GM18951 (cell line): ENCODE data around the gene TTF1.
"Not testable (repeated sequence)": the region's sequence is repeated elsewhere in the genome, so short reads cannot be mapped to it uniquely, and the experiment has no call there.

Experiments
- POLR2A ChIP-seq: IDR thresholded peaks from 4 replicates; pipeline ENCODE4 v1.6.1; 2011; ENCODE audit warnings: mild to moderate bottlenecking; ENCODE audit not compliant: insufficient read length, insufficient read depth; ENCODE audit errors: extremely low read depth
- in situ Hi-C: fragments of 300-500 bp; cut with MboI; formaldehyde crosslinking; loops from one replicate; pipeline ENCODE4 v1.12.0; 2022; ENCODE audit warnings: low sequenced_read_pairs, mixed read lengths, inconsistent platforms; ENCODE audit not compliant: unreplicated experiment

TTF1 gene

DNA sequence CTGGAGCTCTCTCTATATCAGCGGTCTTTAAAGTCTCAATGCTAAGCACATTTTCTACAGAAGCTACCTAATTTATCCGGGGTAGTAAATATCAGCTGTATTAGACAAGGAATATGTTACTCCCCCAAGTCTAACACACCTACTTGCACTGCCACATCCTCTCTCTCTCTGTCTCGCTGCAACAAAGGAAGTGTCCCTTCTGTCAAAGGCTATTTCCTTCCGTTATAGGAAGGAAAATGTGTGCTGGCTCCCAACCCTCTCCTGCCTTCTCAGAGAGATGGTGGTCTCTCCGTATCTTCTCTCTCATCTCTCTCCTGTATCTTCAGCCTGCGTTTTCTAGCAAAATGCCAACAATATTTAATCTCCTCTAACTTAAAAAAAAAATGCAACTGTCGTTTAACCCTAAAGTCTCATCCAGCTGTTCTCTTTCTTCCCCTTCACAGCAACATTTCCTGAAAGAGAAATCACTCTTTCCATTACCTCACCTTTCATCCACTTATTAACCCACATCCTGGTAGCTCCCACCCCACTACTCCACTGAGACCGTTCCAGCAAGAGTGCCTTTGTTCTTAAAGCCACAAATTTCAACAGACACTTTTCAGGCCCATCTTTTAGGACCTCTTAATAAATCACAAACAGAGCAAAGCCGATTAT lies 2.3 kb downstream of the TTF1 start:
- TF ChIP-seq POLR2A = no peak
- in situ Hi-C loops = no loop called here

DNA sequence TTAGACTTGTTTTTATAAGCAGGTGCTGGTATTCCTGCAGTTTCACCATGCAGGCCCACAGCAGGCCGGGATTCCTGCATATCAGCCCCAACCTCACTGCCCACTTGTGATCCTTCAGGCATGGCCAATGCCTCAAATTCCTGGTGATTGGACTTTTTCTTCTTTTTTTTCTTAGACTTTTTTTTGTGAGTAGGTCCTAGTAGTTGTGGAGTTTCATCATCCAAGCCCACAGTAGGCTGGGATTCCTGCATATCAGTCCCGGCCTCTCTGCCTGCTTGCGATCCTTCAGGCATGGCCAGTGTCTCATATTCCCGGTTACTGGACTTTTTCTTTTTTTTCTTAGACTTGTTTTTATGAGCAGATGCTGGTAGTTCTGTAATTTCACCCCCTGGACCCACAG lies 4.8 kb downstream of the TTF1 start:
- in situ Hi-C loops = no loop called here
- no peak for TF ChIP-seq POLR2A

DNA sequence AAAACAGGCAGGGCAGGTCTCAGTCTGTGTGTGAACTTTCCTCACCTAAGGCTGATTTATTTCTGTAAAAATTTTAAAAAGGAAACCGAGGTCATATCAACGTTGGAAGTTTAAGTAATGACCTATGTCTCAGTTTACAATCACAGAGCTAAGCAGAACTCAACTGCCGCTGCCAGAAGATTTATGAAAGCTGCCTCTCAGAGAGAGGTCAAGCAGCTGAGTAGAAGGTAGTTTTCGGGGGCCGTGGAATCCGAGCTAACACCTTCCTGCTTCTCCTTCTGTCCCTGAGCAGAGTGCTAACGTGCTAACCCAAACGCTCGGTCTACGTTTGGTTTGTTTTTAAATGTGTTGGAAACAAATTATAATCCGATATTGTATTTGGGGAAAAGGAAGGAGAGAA lies 11.1 kb downstream of the TTF1 start:
- no peak for TF ChIP-seq POLR2A
- in situ Hi-C loops = no loop called here

DNA sequence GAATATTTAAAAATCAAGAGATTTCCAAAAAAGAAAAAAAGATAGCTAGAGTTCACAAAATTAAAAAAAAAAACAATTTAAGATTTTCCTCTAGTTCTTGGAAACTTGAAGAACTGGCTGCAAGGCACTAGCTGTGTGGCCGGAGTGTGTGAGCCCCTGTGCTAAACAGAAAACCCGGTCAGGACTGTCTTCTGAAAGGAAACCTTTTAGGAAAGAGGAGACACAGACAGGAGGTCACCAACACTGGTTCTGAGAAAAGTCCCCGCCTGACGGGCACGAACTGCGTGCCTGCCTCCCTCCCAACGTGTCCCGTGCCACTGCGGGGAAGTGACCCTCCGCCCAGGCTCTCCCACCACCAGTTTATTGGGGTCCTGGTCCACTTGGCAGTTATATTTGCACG lies 15.2 kb downstream of the TTF1 start:
- in situ Hi-C loops = no loop called here
- TF ChIP-seq POLR2A = no peak

DNA sequence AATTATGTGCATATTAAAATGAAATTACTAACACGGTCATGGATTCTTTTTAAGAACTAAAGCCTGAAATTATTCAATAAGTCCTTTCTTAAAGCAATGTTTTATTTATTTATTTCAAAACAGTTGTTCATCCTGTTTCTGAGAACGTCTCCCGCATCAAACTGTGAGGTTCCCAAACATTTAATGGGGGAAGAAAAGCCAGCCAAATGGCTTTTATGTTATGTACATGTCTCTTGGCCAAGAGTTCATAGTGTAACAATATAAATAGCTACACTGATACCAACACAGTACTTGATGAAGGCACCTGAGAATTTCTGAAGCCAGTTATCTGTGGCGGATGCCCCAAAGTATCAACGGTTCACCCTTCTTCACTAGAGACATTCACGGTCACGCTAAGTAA lies 15.7 kb downstream of the TTF1 start:
- TF ChIP-seq POLR2A = no peak
- in situ Hi-C loops = no loop called here

DNA sequence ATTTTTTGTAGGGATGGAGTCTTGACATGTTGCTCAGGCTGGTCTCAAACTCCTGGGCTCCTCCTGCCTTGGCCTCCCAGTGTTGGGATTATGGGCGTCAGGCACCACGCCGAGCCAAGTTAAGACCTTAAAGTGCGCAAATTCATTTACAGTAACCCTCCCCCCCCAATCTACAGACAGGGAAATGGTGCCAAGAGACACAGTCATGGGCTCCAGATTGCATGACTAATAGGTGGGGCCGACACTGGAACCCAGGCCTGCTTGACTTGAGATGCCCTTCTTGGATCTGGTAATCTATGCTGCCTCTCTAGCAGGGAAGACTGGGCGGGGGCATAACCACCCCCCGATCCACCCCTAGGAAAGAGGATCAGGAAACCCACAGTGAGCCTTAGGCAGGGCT lies 19.5 kb downstream of the TTF1 start:
- in situ Hi-C loops = no loop called here
- TF ChIP-seq POLR2A = no peak

DNA sequence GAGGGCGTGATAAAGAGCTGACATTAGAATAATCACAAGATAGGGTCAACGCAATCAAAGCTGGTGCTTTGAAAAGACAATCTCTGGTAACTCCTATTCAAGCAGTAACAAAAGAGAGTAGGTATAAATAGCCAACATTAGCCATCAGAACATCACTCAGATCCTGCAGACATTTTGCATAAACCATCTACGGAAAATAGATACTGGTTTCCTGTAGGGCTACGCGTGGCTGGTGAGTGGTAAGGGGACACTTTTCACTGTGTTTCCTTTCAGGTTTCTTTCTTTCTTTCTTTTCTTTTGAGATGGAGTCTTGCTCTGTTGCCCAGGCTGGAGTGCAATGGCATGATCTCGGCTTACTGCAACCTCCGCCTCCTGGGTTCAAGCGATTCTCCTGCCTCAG lies 22.3 kb downstream of the TTF1 start:
- in situ Hi-C loops = no loop called here
- TF ChIP-seq POLR2A = no peak

DNA sequence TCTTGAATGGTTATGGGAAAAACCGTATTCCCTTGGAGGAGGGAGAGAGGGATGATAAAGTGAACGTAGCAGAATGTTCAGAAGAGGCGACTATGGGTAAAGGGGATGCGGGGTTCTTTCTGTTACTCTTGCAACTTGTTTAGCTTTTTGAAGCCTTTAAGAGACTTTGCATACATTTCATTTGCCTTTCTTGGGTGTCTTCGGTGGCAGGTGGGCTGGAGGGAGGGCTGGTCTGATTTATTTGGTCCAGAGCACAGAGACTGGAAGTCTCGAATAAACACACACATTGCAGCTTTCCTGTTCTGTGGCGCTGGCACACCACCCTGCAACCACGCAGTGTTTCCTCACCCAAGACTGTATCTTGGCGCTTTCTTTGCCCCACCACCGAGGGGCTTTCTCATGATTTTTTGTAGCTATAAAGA lies 23.2 kb downstream of the TTF1 start:
- peak; percentile 46 for TF ChIP-seq POLR2A
- in situ Hi-C loops = no loop called here

DNA sequence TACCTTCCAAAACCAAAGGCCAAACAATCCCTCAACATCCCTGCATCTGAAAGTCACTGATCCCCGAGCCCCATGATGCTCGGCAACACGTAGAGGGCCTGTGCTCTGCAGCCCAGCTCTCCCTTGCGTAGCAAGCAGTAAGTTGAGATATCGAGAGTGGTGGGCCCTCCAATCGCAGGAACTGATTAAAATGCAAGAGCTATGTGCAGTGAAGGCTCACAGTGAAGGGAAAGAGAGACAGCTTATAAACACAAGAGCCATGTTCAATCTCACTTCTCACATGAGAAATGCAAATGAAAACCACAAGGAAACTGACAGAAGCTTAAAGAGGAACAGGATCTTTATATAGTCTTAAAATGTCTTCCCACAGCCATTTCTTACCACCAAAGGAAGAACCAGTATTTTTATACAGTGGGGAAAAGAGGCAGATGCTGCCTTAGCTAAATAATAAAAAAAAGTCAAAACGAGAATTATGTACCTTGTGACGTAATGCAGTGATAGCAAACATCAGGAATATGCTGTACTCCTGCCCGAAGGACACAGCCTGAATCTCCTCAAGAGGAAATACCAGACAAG lies 24.6 kb downstream of the TTF1 start:
- in situ Hi-C loops = no loop called here

DNA sequence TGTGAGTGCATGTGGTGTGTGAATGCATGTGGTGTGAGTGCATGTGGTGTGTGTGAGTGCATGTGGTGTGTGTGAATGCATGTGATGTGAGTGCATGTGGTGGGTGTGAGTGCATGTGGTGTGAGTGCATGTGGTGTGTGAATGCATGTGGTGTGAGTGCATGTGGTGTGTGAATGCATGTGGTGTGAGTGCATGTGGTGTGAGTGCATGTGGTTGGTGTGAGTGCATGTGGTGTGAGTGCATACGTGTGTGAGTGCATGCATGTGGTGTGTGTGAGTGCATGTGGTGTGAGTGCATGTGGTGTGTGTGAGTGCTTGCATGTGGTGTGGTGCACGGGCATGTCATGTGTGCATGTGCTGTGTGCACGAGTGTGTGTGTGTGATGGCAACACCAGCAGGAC lies 28.2 kb downstream of the TTF1 start:
- in situ Hi-C loops = not testable (repeated sequence)

More for the DNA sequence above, 24.6 kb downstream of the TTF1 start:
- peak; percentile 33 for TF ChIP-seq POLR2A

DNA sequence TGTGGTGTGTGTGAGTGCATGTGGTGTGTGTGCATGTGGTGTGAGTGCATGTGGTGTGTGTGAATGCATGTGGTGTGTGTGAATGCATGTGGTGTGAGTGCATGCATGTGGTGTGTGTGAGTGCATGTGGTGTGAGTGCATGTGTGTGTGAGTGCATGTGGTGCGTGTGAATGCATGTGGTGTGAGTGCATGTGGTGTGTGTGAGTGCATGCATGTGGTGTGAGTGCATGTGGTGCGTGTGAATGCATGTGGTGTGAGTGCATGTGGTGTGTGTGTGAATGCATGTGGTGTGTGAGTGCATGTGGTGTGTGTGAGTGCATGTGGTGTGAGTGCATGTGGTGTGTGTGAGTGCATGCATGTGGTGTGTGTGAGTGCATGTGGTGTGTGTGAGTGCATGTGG lies 28.9 kb downstream of the TTF1 start:
- in situ Hi-C loops = not testable (repeated sequence)

DNA sequence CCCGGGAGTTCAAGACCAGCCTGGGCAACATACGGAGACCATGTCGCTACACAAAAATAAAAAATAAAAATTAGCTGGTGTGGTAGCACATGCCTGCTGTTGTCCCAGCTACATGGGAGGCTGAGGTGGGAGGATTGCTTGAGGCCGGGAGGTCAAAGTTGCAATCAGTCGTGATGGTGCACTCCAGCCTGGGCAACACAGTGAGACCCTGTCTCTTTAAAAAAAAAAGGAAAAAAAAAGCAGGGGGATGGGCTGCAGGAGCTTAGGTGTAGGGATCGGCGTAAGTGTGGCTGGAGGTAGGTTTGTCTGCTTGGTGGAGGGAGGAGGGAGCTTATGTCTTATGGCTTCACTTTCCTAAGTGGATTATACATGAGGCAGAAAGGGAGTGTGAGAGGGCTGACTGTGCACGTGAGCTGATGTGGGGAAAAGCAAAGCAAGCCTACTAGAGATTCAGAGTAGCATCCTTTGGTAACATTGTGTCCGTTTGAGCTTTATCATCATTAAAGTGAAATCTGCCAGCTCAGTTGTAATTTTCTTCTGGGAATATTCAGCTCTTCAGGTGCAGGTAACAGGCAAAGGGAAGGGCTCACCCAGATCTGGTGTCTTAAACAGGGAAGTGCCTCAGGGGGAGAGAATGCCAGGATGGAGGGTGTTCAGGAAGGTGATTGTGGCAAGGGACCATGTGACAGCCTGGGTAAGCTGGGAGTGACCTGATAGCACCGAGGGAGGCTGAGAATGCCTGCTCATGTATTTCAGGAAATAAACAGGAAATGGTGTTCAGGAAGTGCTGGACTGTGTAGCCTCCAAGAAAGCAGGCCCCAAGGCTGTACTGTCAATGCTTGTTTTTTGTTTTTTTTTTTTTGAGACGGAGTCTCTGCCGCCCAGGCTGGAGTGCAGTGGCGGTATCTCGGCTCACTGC lies 34.2 kb downstream of the TTF1 start:
- in situ Hi-C loops = no loop called here
- TF ChIP-seq POLR2A = no peak

DNA sequence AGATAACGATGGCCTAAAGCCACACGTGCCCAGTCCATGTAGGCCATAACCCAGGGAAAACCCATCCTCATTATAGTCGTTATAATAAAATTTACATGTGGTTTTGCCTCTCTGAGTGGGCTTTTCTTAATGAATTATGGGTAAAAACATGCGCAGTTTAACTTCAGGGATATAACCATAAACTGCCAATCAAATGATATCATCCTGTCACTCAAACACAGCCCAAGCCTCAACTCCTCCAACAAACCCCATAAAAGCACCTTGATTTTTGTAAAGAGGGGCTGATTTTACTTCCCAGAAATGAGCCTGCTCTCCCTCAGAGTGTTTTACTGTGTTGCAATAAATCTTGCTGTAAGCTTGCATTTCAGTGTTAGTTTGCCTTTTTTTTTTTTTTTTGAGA lies 36.0 kb downstream of the TTF1 start:
- in situ Hi-C loops = no loop called here
- no peak for TF ChIP-seq POLR2A

DNA sequence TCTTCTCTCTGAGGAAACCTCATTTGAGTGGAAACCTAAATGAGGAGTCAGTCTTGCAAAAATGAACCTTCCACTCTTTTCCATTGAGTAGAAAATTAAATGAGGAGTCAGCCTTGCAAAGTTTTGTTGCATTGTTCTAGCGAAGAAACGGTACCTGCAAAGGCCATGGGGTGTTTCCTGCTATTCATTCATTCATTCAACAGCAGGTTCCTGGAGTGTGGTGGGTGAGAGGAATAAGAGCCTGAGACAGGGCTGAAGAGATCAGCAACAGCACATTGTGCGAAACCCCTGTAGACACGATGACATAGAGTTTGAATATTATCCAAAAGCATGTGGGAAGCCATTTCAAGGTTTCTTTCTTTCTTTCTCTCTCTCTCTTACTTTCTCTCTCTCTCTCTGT lies 37.2 kb downstream of the TTF1 start:
- in situ Hi-C loops = no loop called here
- TF ChIP-seq POLR2A = no peak
